Astrocyte (in vitro differentiated cells and primary cell): Measurements from ENCODE around the gene PIGU.

Source experiments
- CTCF ChIP-seq: IDR thresholded peaks from 2 replicates; pipeline ENCODE4 v1.5.1; 2011; ENCODE audit warnings: low read depth, mild to moderate bottlenecking, inconsistent platforms, low read length, moderate library complexity; ENCODE audit not compliant: insufficient read depth
- EZH2 ChIP-seq: IDR thresholded peaks from 2 replicates; pipeline ENCODE4 v1.6.1; 2012; ENCODE audit warnings: mild to moderate bottlenecking, low read length, inconsistent platforms; ENCODE audit not compliant: insufficient read depth

GRCh38 chr20:34621036-34621343 is 55.9 kb downstream of the PIGU start:
- TF ChIP-seq CTCF (no peak), EZH2 (no peak)
